H9 (cell line): ENCODE results near the gene ARHGEF7. TPM values are rescaled to one million over a fixed set of nuclear protein-coding genes. Genes with fewer than 3 reads are reported as not detected.

Experiments
- DNase-seq: peaks from one replicate; pipeline ENCODE4 v3.0.0-alpha.2; 2017
- H2AFZ ChIP-seq: one replicate; pipeline ENCODE4 v1.6.1; 2013; ENCODE audit warnings: mild to moderate bottlenecking, low read length, control low read depth, moderate library complexity
- H2AK5ac ChIP-seq: 2 replicates; pipeline ENCODE4 v1.6.1; 2013; ENCODE audit warnings: low read length, control low read depth, mixed read lengths; ENCODE audit not compliant: insufficient read length
- H2BK120ac ChIP-seq: one replicate; pipeline ENCODE4 v1.6.1; 2013; ENCODE audit warnings: low read depth, mild to moderate bottlenecking, low read length, control low read depth, inconsistent platforms; ENCODE audit not compliant: poor library complexity, severe bottlenecking
- H2BK12ac ChIP-seq: 2 replicates; pipeline ENCODE4 v1.6.1; 2013; ENCODE audit warnings: low read length, control low read depth, mixed read lengths, low read depth; ENCODE audit not compliant: insufficient read length
- H2BK15ac ChIP-seq: 2 replicates; pipeline ENCODE4 v1.6.1; 2013; ENCODE audit warnings: low read depth, low read length, control low read depth
- H2BK20ac ChIP-seq: one replicate; pipeline ENCODE4 v1.6.1; 2013; ENCODE audit warnings: low read depth, mild to moderate bottlenecking, low read length, control low read depth, inconsistent platforms; ENCODE audit not compliant: poor library complexity, severe bottlenecking
- H2BK5ac ChIP-seq: 2 replicates; pipeline ENCODE4 v1.6.1; 2013; ENCODE audit warnings: low read length, control low read depth, mixed read lengths; ENCODE audit not compliant: insufficient read length
- H3K14ac ChIP-seq: 2 replicates; pipeline ENCODE4 v1.6.1; 2013; ENCODE audit warnings: low read length, control low read depth; ENCODE audit not compliant: insufficient read depth
- H3K18ac ChIP-seq: 2 replicates; pipeline ENCODE4 v1.6.1; 2013; ENCODE audit warnings: low read depth, mild to moderate bottlenecking, mixed read lengths, low read length, control low read depth; ENCODE audit not compliant: insufficient read length
- H3K23ac ChIP-seq: 2 replicates; pipeline ENCODE4 v1.6.1; 2013; ENCODE audit warnings: low read length, control low read depth, mixed read lengths, low read depth; ENCODE audit not compliant: insufficient read length
- H3K23me2 ChIP-seq: 2 replicates; pipeline ENCODE4 v1.6.1; 2013; ENCODE audit warnings: low read depth, mild to moderate bottlenecking, mixed read lengths, low read length, control low read depth; ENCODE audit not compliant: insufficient read length, poor library complexity, severe bottlenecking
- H3K27ac ChIP-seq: 2 replicates; pipeline ENCODE4 v1.5.1; 2013; ENCODE audit warnings: low read length, control low read depth, mixed read lengths, low read depth; ENCODE audit not compliant: insufficient read length
- H3K27me3 ChIP-seq: 2 replicates; pipeline ENCODE4 v1.6.1; 2013; ENCODE audit warnings: low read length, control low read depth, inconsistent platforms; ENCODE audit not compliant: insufficient read depth
- H3K4ac ChIP-seq: 2 replicates; pipeline ENCODE4 v1.6.1; 2013; ENCODE audit warnings: low read depth, mild to moderate bottlenecking, control low read depth, inconsistent platforms, low read length, moderate library complexity
- H3K4me1 ChIP-seq: 2 replicates; pipeline ENCODE4 v1.6.1; 2013; ENCODE audit warnings: low read length, control low read depth, inconsistent platforms; ENCODE audit not compliant: insufficient read depth
- H3K4me2 ChIP-seq: 2 replicates; pipeline ENCODE4 v1.6.1; 2013; ENCODE audit warnings: low read length, control low read depth, mixed read lengths; ENCODE audit not compliant: insufficient read length, insufficient read depth
- H3K56ac ChIP-seq: 2 replicates; pipeline ENCODE4 v1.6.1; 2013; ENCODE audit warnings: low read depth, mild to moderate bottlenecking, mixed read lengths, low read length, control low read depth; ENCODE audit not compliant: insufficient read length
- H3K79me1 ChIP-seq: 2 replicates; pipeline ENCODE4 v1.6.1; 2013; ENCODE audit warnings: low read depth, mild to moderate bottlenecking, moderate library complexity, low read length, control low read depth, inconsistent platforms; ENCODE audit not compliant: insufficient read depth, poor library complexity, severe bottlenecking
- H3K79me2 ChIP-seq: 2 replicates; pipeline ENCODE4 v1.6.1; 2013; ENCODE audit warnings: low read length, control low read depth, inconsistent platforms; ENCODE audit not compliant: insufficient read depth
- H3K9ac ChIP-seq: 2 replicates; pipeline ENCODE4 v1.6.1; 2013; ENCODE audit warnings: low read length, control low read depth, mixed read lengths; ENCODE audit not compliant: insufficient read length; ENCODE audit errors: extremely low read depth
- H3K9me3 ChIP-seq: one replicate; pipeline ENCODE4 v1.6.1; 2013; ENCODE audit warnings: low read depth, low read length, inconsistent platforms; ENCODE audit not compliant: control insufficient read depth
- H3T11ph ChIP-seq: one replicate; pipeline ENCODE4 v1.6.1; 2013; ENCODE audit warnings: mild to moderate bottlenecking, low read length, control low read depth, inconsistent platforms
- H4K20me1 ChIP-seq: one replicate; pipeline ENCODE4 v1.6.1; 2013; ENCODE audit not compliant: control insufficient read depth, insufficient read length, insufficient read depth
- H4K5ac ChIP-seq: 2 replicates; pipeline ENCODE4 v1.6.1; 2013; ENCODE audit warnings: low read depth, mild to moderate bottlenecking, mixed read lengths, low read length, control low read depth; ENCODE audit not compliant: insufficient read length
- H4K8ac ChIP-seq: replicated peaks from 2 replicates; pipeline ENCODE4 v1.6.1; 2013; ENCODE audit warnings: low read length, control low read depth, mixed read lengths, low read depth; ENCODE audit not compliant: insufficient read length
- H4K91ac ChIP-seq: 2 replicates; pipeline ENCODE4 v1.6.1; 2013; ENCODE audit warnings: low read depth, mild to moderate bottlenecking, moderate library complexity, mixed read lengths, low read length, control low read depth; ENCODE audit not compliant: insufficient read length
- H3K27ac Mint-ChIP-seq, 3 experiments: 2 replicates in 2 of 3; 3 replicates in 1 of 3; pipeline ENCODE4 v1.8.0; 2020 to 2021; ENCODE audit warnings: mixed read lengths in 3 of 3, mild to moderate bottlenecking in 1 of 3, moderate library complexity in 1 of 3
- H3K27me3 Mint-ChIP-seq: 2 replicates; pipeline ENCODE4 v1.8.0; 2021; ENCODE audit warnings: low read depth, mild to moderate bottlenecking, moderate library complexity, mixed read lengths
- H3K36me3 Mint-ChIP-seq, 3 experiments: 2 replicates in 2 of 3; 3 replicates in 1 of 3; pipeline ENCODE4 v1.8.0; 2020 to 2021; ENCODE audit warnings: low read depth in 3 of 3, mixed read lengths in 3 of 3; ENCODE audit not compliant: insufficient read depth in 1 of 3
- H3K4me1 Mint-ChIP-seq, 2 experiments: 2 replicates each; pipeline ENCODE4 v1.8.0; 2020; ENCODE audit warnings: mixed read lengths in 2 of 2
- H3K4me3 Mint-ChIP-seq, 2 experiments: 2 replicates in 1 of 2; 3 replicates in 1 of 2; pipeline ENCODE4 v1.8.0; 2020 to 2021; ENCODE audit warnings: mild to moderate bottlenecking in 2 of 2, mixed read lengths in 2 of 2, moderate library complexity in 1 of 2
- H3K9me3 Mint-ChIP-seq, 2 experiments: 2 replicates in 1 of 2; 3 replicates in 1 of 2; pipeline ENCODE4 v1.8.0; 2020; ENCODE audit warnings: mild to moderate bottlenecking in 2 of 2, mixed read lengths in 2 of 2, moderate library complexity in 1 of 2
- WGBS: extraction: QIAGEN DNeasy Blood & Tissue Kit; methylation state at CpG from one replicate; pipeline ENCODE4 v1.1.7; 2013; ENCODE audit warnings: missing lambda C conversion rate, low lambda C conversion rate, mixed read lengths; ENCODE audit not compliant: insufficient read length; ENCODE audit errors: extremely low coverage; 5-methylcytosine and 5-hydroxymethylcytosine counted together
- total RNA-seq: library from RNA; stranded (reverse); gene quantifications from 2 replicates; pipeline ENCODE4 v1.2.1, GENCODE V29; 2021
- TF ChIP-seq, protein P1 (sequence below): fragments of 200-600 bp; sonication (generic); conservative IDR thresholded peaks from 3 replicates; pipeline ENCODE4 v1.8.0; 2021; ENCODE audit warnings: antibody characterized with exemption, mild to moderate bottlenecking

Gene ARHGEF7
- total RNA-seq, 1 experiment from 2014 or later, result 51.9 TPM

DNA sequence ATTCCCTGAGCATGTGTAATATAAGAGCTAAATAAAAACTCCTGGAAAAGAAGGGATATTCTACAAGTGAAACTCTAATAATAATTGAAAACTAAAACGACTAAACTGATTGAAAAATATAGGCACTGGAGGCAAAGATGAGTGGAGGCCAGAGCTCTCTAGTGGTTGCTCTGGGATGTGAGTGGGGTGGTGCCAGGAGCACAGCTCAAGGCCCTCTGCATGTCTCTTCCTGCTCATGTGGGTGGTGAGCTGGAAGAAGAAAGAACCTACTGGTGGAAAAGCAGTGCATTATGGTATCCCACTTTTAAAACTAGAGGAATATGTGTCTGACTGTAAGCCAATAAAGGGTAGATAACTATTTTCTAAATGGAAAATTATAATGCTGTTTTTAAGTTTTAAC lies 15.8 kb upstream of the ARHGEF7 start:
- H3K4me1 ChIP-seq, result no peaks in the 10 kb centered on the region
- no peak overlapping the region for H3K4ac ChIP-seq
- H2BK120ac ChIP-seq, result no peak overlapping the region
- H2AK5ac ChIP-seq, result no peak overlapping the region
- H3K4me3 Mint-ChIP-seq, result no peak overlapping the region
- H3K4me2 ChIP-seq, result no peak overlapping the region
- H4K91ac ChIP-seq, result no peak overlapping the region
- H2BK5ac ChIP-seq, result no peak overlapping the region
- no peak overlapping the region for H3K9ac ChIP-seq
- H3K27me3 Mint-ChIP-seq, result peaks cover 46% of the 10 kb centered on the region
- no peak overlapping the region for H4K5ac ChIP-seq
- H2AFZ ChIP-seq, result no peak overlapping the region
- no peak for DNase-seq
- 0 out of 7 replicates have a peak overlapping the region, but pooled peaks of 1 of the 3 experiments have one; percentile 11 for H3K27ac Mint-ChIP-seq
- H3K9me3 Mint-ChIP-seq, result peaks cover 0 to 6% of the 10 kb centered on the region in 2 experiments; a peak in 4 of 5 replicates
- H4K20me1 ChIP-seq, result no peaks in the 10 kb centered on the region
- no peak overlapping the region for H2BK12ac ChIP-seq
- H3K4me1 Mint-ChIP-seq, result no peaks in the 10 kb centered on the region; a peak in 1 of 4 replicates
- H3T11ph ChIP-seq, result no peak overlapping the region
- H3K14ac ChIP-seq, result no peak overlapping the region
- H3K56ac ChIP-seq, result no peak overlapping the region
- no peak overlapping the region for H2BK15ac ChIP-seq
- H3K79me2 ChIP-seq, result no peaks in the 10 kb centered on the region
- H3K23me2 ChIP-seq, result no peaks in the 10 kb centered on the region
- no peaks in the 10 kb centered on the region for H3K9me3 ChIP-seq
- no peaks in the 10 kb centered on the region for H3K27me3 ChIP-seq
- TF ChIP-seq, protein P1, sequence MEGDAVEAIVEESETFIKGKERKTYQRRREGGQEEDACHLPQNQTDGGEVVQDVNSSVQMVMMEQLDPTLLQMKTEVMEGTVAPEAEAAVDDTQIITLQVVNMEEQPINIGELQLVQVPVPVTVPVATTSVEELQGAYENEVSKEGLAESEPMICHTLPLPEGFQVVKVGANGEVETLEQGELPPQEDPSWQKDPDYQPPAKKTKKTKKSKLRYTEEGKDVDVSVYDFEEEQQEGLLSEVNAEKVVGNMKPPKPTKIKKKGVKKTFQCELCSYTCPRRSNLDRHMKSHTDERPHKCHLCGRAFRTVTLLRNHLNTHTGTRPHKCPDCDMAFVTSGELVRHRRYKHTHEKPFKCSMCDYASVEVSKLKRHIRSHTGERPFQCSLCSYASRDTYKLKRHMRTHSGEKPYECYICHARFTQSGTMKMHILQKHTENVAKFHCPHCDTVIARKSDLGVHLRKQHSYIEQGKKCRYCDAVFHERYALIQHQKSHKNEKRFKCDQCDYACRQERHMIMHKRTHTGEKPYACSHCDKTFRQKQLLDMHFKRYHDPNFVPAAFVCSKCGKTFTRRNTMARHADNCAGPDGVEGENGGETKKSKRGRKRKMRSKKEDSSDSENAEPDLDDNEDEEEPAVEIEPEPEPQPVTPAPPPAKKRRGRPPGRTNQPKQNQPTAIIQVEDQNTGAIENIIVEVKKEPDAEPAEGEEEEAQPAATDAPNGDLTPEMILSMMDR, result peak; percentile 17; the same call in 1 of the 3 replicates
- H3K27ac ChIP-seq, result no peak overlapping the region
- H2BK20ac ChIP-seq, result no peak overlapping the region
- H3K36me3 Mint-ChIP-seq, result no peaks in the 10 kb centered on the region; a peak in 1 of 7 replicates
- no peak overlapping the region for H3K23ac ChIP-seq
- no CpG with 5 or more reads among the region's 1 CpG for WGBS
- H4K8ac ChIP-seq, result no peak overlapping the region
- no peaks in the 10 kb centered on the region for H3K79me1 ChIP-seq
- no peak overlapping the region for H3K18ac ChIP-seq
